Endothelial cell of umbilical vein (primary cell): Measurements from ENCODE around the gene BICRA. TPM values are rescaled to one million over a fixed set of nuclear protein-coding genes. Genes with fewer than 3 reads are reported as not detected.

Experiments
- BruUV-seq: library from RNA; stranded (reverse); fragments of 400-500 nt; replicated peaks from 2 replicates; lab custom pipeline; 2021; lab: Mats Ljungman, UMichigan
- CTCF ChIA-PET: fragments of 300-600, 350-600 bp; sonication (Branson Sonifier 250); formaldehyde crosslinking; loops from one replicate; lab custom pipeline; 2021; ENCODE audit warnings: antibody characterized with exemption, inconsistent platforms; lab: Charles Lee
- POLR2A ChIA-PET: fragments of 300-600, 350-600 bp; sonication (Branson Sonifier 250); formaldehyde crosslinking; loops from one replicate; lab custom pipeline; 2021; ENCODE audit warnings: antibody characterized with exemption, inconsistent platforms; lab: Charles Lee
- DNase-seq: peaks from one replicate; pipeline ENCODE4 v3.0.0-alpha.2; 2011; ENCODE audit warnings: low read depth, low spot score
- FAIRE-seq: peaks from 2 replicates; lab custom pipeline; 2011; peaks lifted over from hg19 to GRCh38; lab: Jason Lieb, UNC
- H2AFZ ChIP-seq: 2 replicates; pipeline ENCODE4 v1.6.0; 2012; ENCODE audit warnings: low read depth, low read length, control low read depth, inconsistent platforms
- H3K27ac ChIP-seq: 2 replicates; pipeline ENCODE4 v1.5.1; 2011; ENCODE audit warnings: low read depth, mild to moderate bottlenecking, control low read depth, low read length, moderate library complexity; ENCODE audit not compliant: insufficient read depth
- H3K27me3 ChIP-seq, 2 experiments: 2 replicates each; pipeline versions ENCODE4 v1.6.0 to v1.6.1; 2011; ENCODE audit warnings: low read length in 2 of 2, mixed read lengths in 1 of 2; ENCODE audit not compliant: control insufficient read depth in 2 of 2, insufficient read depth in 2 of 2
- H3K36me3 ChIP-seq, 2 experiments: 2 replicates in 1 of 2; 3 replicates in 1 of 2; pipeline ENCODE4 v1.5.1; 2011; ENCODE audit warnings: low read length in 2 of 2, mild to moderate bottlenecking in 1 of 2, moderate library complexity in 1 of 2; ENCODE audit not compliant: control insufficient read depth in 2 of 2, insufficient read depth in 2 of 2; ENCODE audit errors: extremely low read depth in 1 of 2
- H3K4me1 ChIP-seq: 3 replicates; pipeline ENCODE4 v1.5.1; 2011; ENCODE audit warnings: mild to moderate bottlenecking, low read length; ENCODE audit not compliant: control insufficient read depth, insufficient read depth; ENCODE audit errors: extremely low read depth
- H3K4me2 ChIP-seq: 2 replicates; pipeline ENCODE4 v1.6.1; 2011; ENCODE audit warnings: low read length, control low read depth, mixed read lengths; ENCODE audit not compliant: insufficient read depth
- H3K4me3 ChIP-seq, 3 experiments: fragments of 200-600 bp in 1 of 3; sonication (generic), shearing (Covaris generic) in 1 of 3; replicated peaks in 1 of 3; 2 replicates each; pipeline ENCODE4 v1.5.1; 2011 to 2016; ENCODE audit warnings: control low read depth in 3 of 3, low read length in 3 of 3, mild to moderate bottlenecking in 2 of 3, inconsistent platforms in 1 of 3, low read depth in 1 of 3, moderate library complexity in 1 of 3; ENCODE audit not compliant: insufficient read depth in 1 of 3
- H3K79me2 ChIP-seq: 2 replicates; pipeline ENCODE4 v1.6.0; 2012; ENCODE audit warnings: low read length, inconsistent platforms; ENCODE audit not compliant: control insufficient read depth, insufficient read depth
- H3K9ac ChIP-seq: replicated peaks from 2 replicates; pipeline ENCODE3; 2011; ENCODE audit warnings: low read length, control low read depth; ENCODE audit not compliant: insufficient read depth; ENCODE audit errors: extremely low read depth
- H3K9me1 ChIP-seq: replicated peaks from 3 replicates; pipeline ENCODE4 v1.6.0; 2011; ENCODE audit warnings: mild to moderate bottlenecking, low read length; ENCODE audit not compliant: control insufficient read depth, insufficient read depth; ENCODE audit errors: extremely low read depth
- H3K9me3 ChIP-seq: replicated peaks from 2 replicates; pipeline ENCODE4 v1.5.1; 2012; ENCODE audit warnings: low read length, inconsistent platforms; ENCODE audit not compliant: control insufficient read depth, insufficient read depth
- H4K20me1 ChIP-seq: replicated peaks from 2 replicates; pipeline ENCODE3; 2011; ENCODE audit warnings: mild to moderate bottlenecking, low read length; ENCODE audit not compliant: control insufficient read depth, insufficient read depth; ENCODE audit errors: extremely low read depth
- CTCF ChIP-seq, 2 donors: IDR thresholded peaks; 1 replicate in 1 of 2; 2 replicates in 1 of 2; pipeline ENCODE4 v1.5.1; 2011; ENCODE audit warnings: low read length in 2 of 2, mild to moderate bottlenecking in 2 of 2, moderate library complexity in 2 of 2, control low read depth in 1 of 2, inconsistent platforms in 1 of 2, low read depth in 1 of 2; ENCODE audit not compliant: insufficient read depth in 1 of 2; ENCODE audit errors: extremely low read depth in 1 of 2
- EZH2 ChIP-seq: IDR thresholded peaks from 2 replicates; pipeline ENCODE4 v1.6.1; 2012; ENCODE audit warnings: borderline replicate concordance, low read depth, mild to moderate bottlenecking, moderate library complexity, low read length, inconsistent platforms; ENCODE audit not compliant: severe bottlenecking
- FOS ChIP-seq: IDR thresholded peaks from 2 replicates; pipeline ENCODE4 v1.6.1; 2011; ENCODE audit warnings: mild to moderate bottlenecking, low read length, moderate library complexity, borderline replicate concordance; ENCODE audit not compliant: insufficient read depth
- GATA2 ChIP-seq: IDR thresholded peaks from 2 replicates; pipeline ENCODE4 v1.7.0; 2011; ENCODE audit warnings: low read depth, mild to moderate bottlenecking, moderate library complexity, mixed read lengths, low read length; ENCODE audit not compliant: insufficient read length, insufficient read depth
- JUN ChIP-seq: IDR thresholded peaks from 2 replicates; pipeline ENCODE4 v1.6.1; 2011; ENCODE audit warnings: borderline replicate concordance, low read depth; ENCODE audit not compliant: insufficient read length, insufficient read depth
- MAX ChIP-seq: IDR thresholded peaks from 2 replicates; pipeline ENCODE4 v1.6.1; 2011; ENCODE audit not compliant: insufficient read depth, insufficient read length
- MYC ChIP-seq: IDR thresholded peaks from one replicate; pipeline ENCODE4 v1.6.1; 2011; ENCODE audit warnings: mild to moderate bottlenecking, low read depth, low read length
- POLR2A ChIP-seq: IDR thresholded peaks from 2 replicates; pipeline ENCODE4 v1.6.1; 2012; ENCODE audit warnings: low read depth, mild to moderate bottlenecking, control low read depth, low read length
- POLR2AphosphoS5 ChIP-seq: IDR thresholded peaks from 2 replicates; pipeline ENCODE4 v1.6.1; 2012; ENCODE audit warnings: low read depth, mild to moderate bottlenecking, control low read depth, low read length, moderate library complexity; ENCODE audit not compliant: insufficient read depth
- dilution Hi-C: fragments of 300-500 bp; cut with MboI; formaldehyde crosslinking; loops from one replicate; pipeline ENCODE4 v1.15.0; 2019; ENCODE audit warnings: low sequenced_read_pairs; ENCODE audit not compliant: extremely low pct_ligation_motif_present
- intact Hi-C: fragments of 100-400 bp; cut with micrococcal nuclease; formaldehyde crosslinking; loops from one replicate; pipeline ENCODE4 v1.10.0; 2022
- polyA plus RNA-seq, 4 experiments: library from polyadenylated mRNA; depleted of rRNA in 3 of 4; stranded (reverse) in 3 of 4; unstranded in 1 of 4; fragments of >200 nt; gene quantifications; 2 replicates each; pipeline versions ENCODE4 v1.2.1 to v1.2.3, GENCODE V29; 2011 to 2012; ENCODE audit warnings: missing spikeins in 1 of 4
- total RNA-seq: library from RNA; stranded (reverse); gene quantifications from 2 replicates; pipeline ENCODE4 v1.2.3, GENCODE V29; 2021

Gene BICRA
- total and polyA plus RNA-seq, 2 donors (not counting 3 experiments of a cell fraction or from before 2014, with no cell fraction given) = 3.8 to 20.5 TPM

DNA sequence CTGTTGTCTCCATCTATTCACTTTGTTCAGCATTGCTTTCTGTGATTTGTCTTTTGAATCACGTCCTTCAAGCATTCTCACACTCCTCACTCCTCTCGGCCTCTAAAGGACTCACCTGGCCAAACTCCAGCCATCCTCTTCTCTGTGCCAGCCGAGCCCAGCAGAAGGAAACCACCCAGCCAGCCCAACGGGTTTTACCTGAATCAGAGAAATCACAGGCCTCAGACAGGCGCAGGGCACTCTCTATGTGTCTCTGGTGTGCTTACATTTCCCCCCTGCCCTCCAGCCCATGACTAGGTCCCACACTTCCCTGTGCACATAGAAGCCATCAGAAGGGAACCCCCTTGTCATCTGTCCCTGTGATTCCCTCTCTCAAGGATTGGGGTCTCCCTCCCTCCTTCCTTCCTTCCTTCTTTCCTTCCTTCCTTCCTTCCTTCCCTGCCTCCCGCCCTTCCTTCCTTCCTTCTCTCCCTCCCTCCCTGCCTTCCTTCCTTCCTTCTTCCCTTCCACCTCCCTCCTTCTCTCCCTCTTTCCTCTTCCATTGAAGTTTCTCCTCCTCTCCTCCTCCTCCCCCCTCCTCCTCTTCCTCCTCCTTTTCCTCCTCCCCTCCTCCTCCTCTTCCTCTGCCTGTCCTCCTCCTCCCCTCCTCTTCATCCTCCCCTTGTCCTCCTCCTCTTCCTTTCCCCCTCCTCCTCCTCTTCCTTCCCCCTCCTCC, 27.2 kb upstream of the BICRA start:
- no peaks in the 10 kb centered on the region for H3K79me2 ChIP-seq
- no peak overlapping the region for H3K4me3 ChIP-seq
- H4K20me1 ChIP-seq = no peaks in the 10 kb centered on the region
- DNase-seq = no peak
- CTCF ChIA-PET = no interaction called here
- no TSS peak for BruUV-seq
- no peaks in the 10 kb centered on the region for H3K9me1 ChIP-seq
- TF ChIP-seq EZH2 = no peak
- no peak for TF ChIP-seq POLR2A
- TF ChIP-seq GATA2 = no peak
- no peak for TF ChIP-seq MAX
- no peak for TF ChIP-seq CTCF (IDR thresholded peaks at IDR 0.05; ENCODE audit: extremely low read depth in 1 of 2, insufficient read depth in 1 of 2, low read depth in 1 of 2, low read length in 2 of 2)
- no peak for TF ChIP-seq POLR2AphosphoS5
- no peak for TF ChIP-seq FOS
- no peak for TF ChIP-seq JUN
- TF ChIP-seq MYC = no peak
- no peak overlapping the region for H2AFZ ChIP-seq
- dilution Hi-C loops (no loop called here), intact Hi-C loops (no loop called here)
- H3K4me1 ChIP-seq = no peaks in the 10 kb centered on the region
- H3K27ac ChIP-seq = no peak overlapping the region
- H3K36me3 ChIP-seq = no peaks in the 10 kb centered on the region
- no peak for FAIRE-seq
- H3K9ac ChIP-seq = no peak overlapping the region
- no peaks in the 10 kb centered on the region for H3K27me3 ChIP-seq
- H3K4me2 ChIP-seq = no peak overlapping the region
- H3K9me3 ChIP-seq = no peaks in the 10 kb centered on the region
- POLR2A ChIA-PET = no interaction called here
